ENCODE measurements around the gene DUOX1.

Gene DUOX1

GRCh38 chr15:45184562-45185041 lies 54.8 kb downstream of the DUOX1 start:
- Histone ChIP-seq H3K4me3 (no peak overlapping the region), H3K27ac (no peak overlapping the region)
- no peak for TF ChIP-seq CTCF (IDR thresholded peaks at IDR 0.05)
- DNase-seq (ENCODE audit: low spot score): no peak

- H3K27ac ChIP-seq: peak overlapping the region in 1 of 2 donors; percentile 93
- no peak for TF ChIP-seq CTCF (IDR thresholded peaks at IDR 0.05)
- no peak overlapping the region for H3K4me3 ChIP-seq
- peak; percentile 63 for DNase-seq (ENCODE audit: low spot score)
These were observed 55.4 kb downstream of the DUOX1 start for GRCh38 chr15:45185069-45185779.

GRCh38 chr15:45185903-45186770 lies 56.3 kb downstream of the DUOX1 start:
- no peak for DNase-seq (ENCODE audit: low spot score)
- Histone ChIP-seq H3K4me3 (peak overlapping the region; percentile 90), H3K27ac (peak overlapping the region; percentile 90 to 93)
- no peak for TF ChIP-seq CTCF (IDR thresholded peaks at IDR 0.05)

GRCh38 chr15:45186771-45187577 lies 57.2 kb downstream of the DUOX1 start:
- DNase-seq (ENCODE audit: low spot score): no peak
- H3K4me3 ChIP-seq: peak overlapping the region; percentile 90
- H3K27ac ChIP-seq: peak overlapping the region; percentile 90 to 93
- TF ChIP-seq CTCF (IDR thresholded peaks at IDR 0.05): no peak

- DNase-seq (ENCODE audit: low spot score): no peak
- peak overlapping the region; percentile 90 for H3K4me3 ChIP-seq
- no peak for TF ChIP-seq CTCF (IDR thresholded peaks at IDR 0.05)
- H3K27ac ChIP-seq: peak overlapping the region; percentile 90 to 93
These were observed 57.7 kb downstream of the DUOX1 start for GRCh38 chr15:45187578-45187893.

GRCh38 chr15:45187894-45188830 lies 58.4 kb downstream of the DUOX1 start, which contains the start of gene SHF:
SHF (minus strand) TSS chr15:45187966; CDS start chr15:45187951, 15 bp downstream.
- DNase-seq (ENCODE audit: low spot score): no peak
- peak within 1 kb of the TSS; percentile 90 for H3K4me3 ChIP-seq
- no peak for TF ChIP-seq CTCF (IDR thresholded peaks at IDR 0.05)
- H3K27ac ChIP-seq: peak within 1 kb of the TSS; percentile 90 to 93

Data from coronary artery (tissue), 2 donors.